Neural progenitor cell (in vitro differentiated cells): Measurements from ENCODE around the gene CLIC5. TPM values are rescaled to one million over a fixed set of nuclear protein-coding genes. Genes with fewer than 3 reads are reported as not detected.

Experiments used
- DNase-seq: peaks from one replicate; pipeline ENCODE4 v3.0.0-alpha.2; 2016; ENCODE audit warnings: low spot score
- H2AFZ ChIP-seq: fragments of 200-600 bp; sonication (generic); replicated peaks from 2 replicates; pipeline ENCODE4 v1.6.1; 2016; ENCODE audit warnings: antibody characterized with exemption
- H3F3A ChIP-seq: fragments of 200-600 bp; sonication (generic); 2 replicates; pipeline ENCODE4 v1.6.1; 2016; ENCODE audit warnings: antibody characterized with exemption, low read depth
- H3K27ac ChIP-seq: fragments of 200-600 bp; sonication (generic); 2 replicates; pipeline ENCODE4 v1.5.1; 2016; ENCODE audit warnings: mild to moderate bottlenecking
- H3K27me3 ChIP-seq: fragments of 200-600 bp; sonication (generic); 2 replicates; pipeline ENCODE4 v1.6.1; 2016; ENCODE audit warnings: mild to moderate bottlenecking, moderate library complexity
- H3K36me3 ChIP-seq: fragments of 200-600 bp; sonication (generic); 2 replicates; pipeline ENCODE4 v1.5.1; 2016
- H3K4me1 ChIP-seq: fragments of 200-600 bp; sonication (generic); 2 replicates; pipeline ENCODE4 v1.6.1; 2016; ENCODE audit warnings: mixed run types
- H3K4me2 ChIP-seq: fragments of 200-600 bp; sonication (generic); 2 replicates; pipeline ENCODE4 v1.6.1; 2016
- H3K4me3 ChIP-seq: fragments of 200-600 bp; sonication (generic); 2 replicates; pipeline ENCODE4 v1.5.1; 2016
- H3K79me2 ChIP-seq: fragments of 200-600 bp; sonication (generic); 2 replicates; pipeline ENCODE4 v1.6.1; 2016; ENCODE audit warnings: low read depth
- H3K9ac ChIP-seq: fragments of 200-600 bp; sonication (generic); 2 replicates; pipeline ENCODE4 v1.6.1; 2016
- H3K9me3 ChIP-seq: fragments of 200-600 bp; sonication (generic); 2 replicates; pipeline ENCODE4 v1.5.1; 2016; ENCODE audit warnings: low read depth
- H4K20me1 ChIP-seq: fragments of 200-600 bp; sonication (generic); 2 replicates; pipeline ENCODE4 v1.6.1; 2016; ENCODE audit warnings: low read depth
- H3K27ac Mint-ChIP-seq: 3 replicates; pipeline ENCODE4 v1.8.0; 2021; ENCODE audit warnings: mixed read lengths
- H3K27me3 Mint-ChIP-seq: 2 replicates; pipeline ENCODE4 v1.8.0; 2022; ENCODE audit warnings: low read depth, mild to moderate bottlenecking, inconsistent platforms, moderate library complexity, mixed read lengths; ENCODE audit not compliant: insufficient read depth
- H3K36me3 Mint-ChIP-seq: 3 replicates; pipeline ENCODE4 v1.8.0; 2021; ENCODE audit warnings: mixed read lengths
- H3K4me1 Mint-ChIP-seq: 3 replicates; pipeline ENCODE4 v1.8.0; 2021; ENCODE audit warnings: mixed read lengths
- H3K4me3 Mint-ChIP-seq: 3 replicates; pipeline ENCODE4 v1.8.0; 2021; ENCODE audit warnings: mild to moderate bottlenecking, moderate library complexity, mixed read lengths
- H3K9me3 Mint-ChIP-seq: 3 replicates; pipeline ENCODE4 v1.8.0; 2020; ENCODE audit warnings: mixed read lengths
- CTCF ChIP-seq: fragments of 200-600 bp; sonication (generic); IDR thresholded peaks from 2 replicates; pipeline ENCODE4 v1.5.1; 2017; ENCODE audit warnings: antibody characterized with exemption, mild to moderate bottlenecking
- EZH2 ChIP-seq: fragments of 200-600 bp; sonication (generic); IDR thresholded peaks from 2 replicates; pipeline ENCODE4 v1.6.1; 2017; ENCODE audit warnings: antibody characterized with exemption, mild to moderate bottlenecking, moderate library complexity
- EZH2phosphoT487 ChIP-seq: fragments of 200-600 bp; sonication (generic); IDR thresholded peaks from 2 replicates; pipeline ENCODE4 v1.6.1; 2017; ENCODE audit warnings: antibody characterized with exemption
- total RNA-seq: library from RNA; depleted of rRNA; stranded (reverse); fragments of >200 nt; gene quantifications from 2 replicates; pipeline ENCODE4 v1.2.3, GENCODE V29; 2015; ENCODE audit warnings: low replicate concordance

CLIC5 gene
- total RNA-seq, 1 donor from 2014 or later, result not detected

GRCh38 chr6:46017726-46018125 lies 2.1 kb upstream of the CLIC5 start:
- Histone ChIP-seq H3K79me2 (no peaks in the 10 kb centered on the region), H3K36me3 (no peaks in the 10 kb centered on the region), H3K27me3 (peaks cover 65% of the 10 kb centered on the region), H3K27ac (no peak overlapping the region), H3K4me2 (no peak overlapping the region), H3K9me3 (no peaks in the 10 kb centered on the region), H3K9ac (no peak overlapping the region), H3F3A (peaks cover 7% of the 10 kb centered on the region), H3K4me3 (no peak overlapping the region), H3K4me1 (peaks cover 9% of the 10 kb centered on the region), H4K20me1 (no peaks in the 10 kb centered on the region), H2AFZ (no peak overlapping the region)
- no peak overlapping the region for H3K4me3 Mint-ChIP-seq
- TF ChIP-seq EZH2phosphoT487 (no peak), EZH2 (no peak), CTCF (no peak)
- peaks cover 30% of the 10 kb centered on the region for H3K27me3 Mint-ChIP-seq
- no peaks in the 10 kb centered on the region for H3K36me3 Mint-ChIP-seq
- DNase-seq, result no peak
- H3K4me1 Mint-ChIP-seq, result peaks cover 13% of the 10 kb centered on the region
- peaks cover 3% of the 10 kb centered on the region for H3K9me3 Mint-ChIP-seq
- no peak overlapping the region for H3K27ac Mint-ChIP-seq

GRCh38 chr6:46016063-46016608 lies 476 bp upstream of the CLIC5 start:
- peak overlapping the region; percentile 96 for H3K4me2 ChIP-seq
- H3K27ac ChIP-seq, result no peak overlapping the region
- peaks cover 7% of the 10 kb centered on the region for H3F3A ChIP-seq
- no peaks in the 10 kb centered on the region for H4K20me1 ChIP-seq
- no peak for DNase-seq
- TF ChIP-seq EZH2, result no peak
- TF ChIP-seq CTCF, result no peak
- TF ChIP-seq EZH2phosphoT487, result peak; percentile 12
- H3K4me3 ChIP-seq, result peak overlapping the region; percentile 66
- H3K9me3 ChIP-seq, result no peaks in the 10 kb centered on the region
- H3K27me3 ChIP-seq, result peaks cover 70% of the 10 kb centered on the region
- peaks cover 13% of the 10 kb centered on the region for H3K4me1 Mint-ChIP-seq
- H3K36me3 Mint-ChIP-seq, result no peaks in the 10 kb centered on the region
- no peaks in the 10 kb centered on the region for H3K36me3 ChIP-seq
- peak overlapping the region; percentile 8 for H2AFZ ChIP-seq
- no peak overlapping the region for H3K9ac ChIP-seq
- no peaks in the 10 kb centered on the region for H3K79me2 ChIP-seq
- H3K4me1 ChIP-seq, result peaks cover 9% of the 10 kb centered on the region
- H3K27me3 Mint-ChIP-seq, result peaks cover 30% of the 10 kb centered on the region
- H3K9me3 Mint-ChIP-seq, result peaks cover 3% of the 10 kb centered on the region
- H3K27ac Mint-ChIP-seq, result no peak overlapping the region
- peak overlapping the region; percentile 75 for H3K4me3 Mint-ChIP-seq

- Mint-ChIP-seq H3K27ac (no peak overlapping the region), H3K9me3 (peaks cover 3% of the 10 kb centered on the region), H3K27me3 (peaks cover 34% of the 10 kb centered on the region), H3K36me3 (no peaks in the 10 kb centered on the region), H3K4me1 (peaks cover 13% of the 10 kb centered on the region), H3K4me3 (peak overlapping the region; percentile 76)
- H3K79me2 ChIP-seq, result no peaks in the 10 kb centered on the region
- H4K20me1 ChIP-seq, result no peaks in the 10 kb centered on the region
- peak overlapping the region; percentile 66 for H3K4me3 ChIP-seq
- H3K9ac ChIP-seq, result no peak overlapping the region
- H3K27ac ChIP-seq, result no peak overlapping the region
- peaks cover 9% of the 10 kb centered on the region for H3K4me1 ChIP-seq
- H3K27me3 ChIP-seq, result peaks cover 70% of the 10 kb centered on the region
- H3K9me3 ChIP-seq, result no peaks in the 10 kb centered on the region
- peak overlapping the region; percentile 96 for H3K4me2 ChIP-seq
- peaks cover 7% of the 10 kb centered on the region for H3F3A ChIP-seq
- TF ChIP-seq EZH2phosphoT487 (peak; percentile 66), CTCF (no peak), EZH2 (peak; percentile 45)
- H2AFZ ChIP-seq, result peak overlapping the region; percentile 10
- no peaks in the 10 kb centered on the region for H3K36me3 ChIP-seq
- peak; percentile 65 for DNase-seq
Measured at GRCh38 chr6:46014511-46015118, 1.0 kb downstream of the CLIC5 start.
